NCI-H1436 treated with DMSO at 0.1 percent for 48 hours (cell line): ENCODE results near the gene C2CD4D.
"Not testable (repeated sequence)": the region's sequence is repeated elsewhere in the genome, so short reads cannot be mapped to it uniquely, and the experiment has no call there.

ENCODE experiments used
- DNase-seq: peaks from one replicate; lab custom pipeline; 2025; lab: John Stamatoyannopoulos, UW

The C2CD4D gene

DNA sequence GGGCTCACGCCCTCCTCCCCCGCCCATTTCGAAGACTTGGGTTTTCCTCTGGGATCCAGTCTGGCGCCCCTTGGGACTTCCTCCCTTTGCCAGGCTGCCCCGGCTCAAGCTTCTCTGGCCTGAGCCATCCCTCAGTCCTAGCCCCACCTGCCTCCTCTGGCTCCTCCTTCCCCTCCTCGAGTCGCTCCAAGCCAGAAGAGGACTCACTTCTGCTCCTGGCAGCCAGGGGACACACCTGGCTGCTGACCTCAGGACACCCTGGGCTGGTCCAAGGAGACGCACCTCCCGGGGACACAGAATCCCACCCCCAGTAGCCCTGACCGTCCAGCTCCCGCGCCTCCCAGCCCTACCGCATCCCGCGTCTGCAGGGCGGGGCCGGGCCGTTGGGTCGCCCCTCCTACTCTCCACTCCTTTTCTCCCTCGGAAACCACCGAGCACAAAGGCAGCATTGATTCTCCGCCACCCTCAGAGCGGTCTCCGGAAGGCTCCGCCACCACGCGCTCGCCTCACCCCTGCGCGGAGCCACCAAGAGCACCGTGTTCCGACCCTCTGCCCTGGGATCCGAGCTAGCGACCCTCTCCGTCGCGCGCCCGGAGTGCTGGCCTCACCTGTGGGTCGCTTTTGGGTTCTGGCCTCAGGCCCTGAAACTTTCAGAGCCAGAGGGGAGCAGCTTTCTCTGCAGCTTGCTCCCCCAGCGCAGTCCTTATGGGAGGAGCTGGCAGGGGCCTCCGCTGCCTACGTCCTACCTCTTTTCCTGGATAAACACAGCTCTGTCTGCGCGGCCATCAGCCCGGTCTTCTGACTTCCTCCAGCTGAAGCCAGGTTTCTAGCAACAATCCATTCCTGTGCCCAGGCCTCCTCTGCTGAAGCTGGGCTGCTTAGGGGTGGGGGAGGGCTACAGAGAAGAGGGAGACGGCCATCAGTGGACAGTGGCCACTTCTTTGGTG, at the start of gene C2CD4D:
C2CD4D (minus strand) TSS at position 364 of the 947 bp plus-strand sequence. CDS start 831 bp downstream, outside the sequence.
- peak; percentile 50 for DNase-seq

- no peak for DNase-seq
These were observed 49.5 kb upstream of the C2CD4D start for GRCh38 chr1:151888972-151889570.

DNA sequence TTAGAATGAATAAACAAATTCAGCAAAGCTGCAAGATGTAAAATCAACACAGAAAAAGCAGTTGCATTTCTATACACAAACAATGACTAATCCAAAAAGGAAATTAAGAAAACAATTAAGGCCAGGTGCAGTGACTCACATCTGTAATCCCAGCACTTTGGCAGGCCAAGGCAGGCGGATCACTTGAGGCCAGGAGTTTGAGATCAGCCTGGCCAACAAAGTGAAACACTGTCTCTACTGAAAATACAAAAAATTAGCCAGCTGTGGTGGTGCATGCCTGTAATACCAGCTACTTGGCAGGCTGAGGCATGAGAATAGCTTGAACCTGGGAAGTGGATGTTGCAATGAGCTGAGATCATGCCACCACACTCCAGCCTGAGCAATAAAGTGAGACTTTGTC, 47.4 kb upstream of the C2CD4D start:
- DNase-seq, result no peak

- no peak for DNase-seq
These were observed 45.9 kb upstream of the C2CD4D start for GRCh38 chr1:151885479-151885878.

- not testable (repeated sequence) for DNase-seq
These were observed 45.3 kb upstream of the C2CD4D start for GRCh38 chr1:151884879-151885278.

DNA sequence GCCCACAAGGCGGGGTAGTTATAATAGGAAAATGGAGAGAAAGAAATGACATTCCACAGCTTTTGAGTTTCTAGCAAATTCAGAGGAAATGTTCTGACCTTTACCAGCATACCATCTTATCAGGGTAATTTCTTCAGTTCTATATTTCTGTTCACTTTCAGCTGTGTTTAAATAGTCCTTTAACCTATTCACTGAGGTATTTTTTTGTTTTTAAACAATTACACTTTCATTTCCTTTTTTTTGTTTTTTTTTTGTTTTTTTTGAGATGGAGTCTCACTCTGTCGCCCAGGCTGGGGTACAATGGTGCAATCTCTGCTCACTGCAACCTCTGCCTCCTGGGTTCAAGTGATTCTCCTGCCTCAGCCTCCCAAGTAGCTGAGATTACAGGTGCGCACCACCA, 44.8 kb upstream of the C2CD4D start:
- DNase-seq, result not testable (repeated sequence)

GRCh38 chr1:151883898-151884297, 44.3 kb upstream of the C2CD4D start:
- DNase-seq, result not testable (repeated sequence)

DNA sequence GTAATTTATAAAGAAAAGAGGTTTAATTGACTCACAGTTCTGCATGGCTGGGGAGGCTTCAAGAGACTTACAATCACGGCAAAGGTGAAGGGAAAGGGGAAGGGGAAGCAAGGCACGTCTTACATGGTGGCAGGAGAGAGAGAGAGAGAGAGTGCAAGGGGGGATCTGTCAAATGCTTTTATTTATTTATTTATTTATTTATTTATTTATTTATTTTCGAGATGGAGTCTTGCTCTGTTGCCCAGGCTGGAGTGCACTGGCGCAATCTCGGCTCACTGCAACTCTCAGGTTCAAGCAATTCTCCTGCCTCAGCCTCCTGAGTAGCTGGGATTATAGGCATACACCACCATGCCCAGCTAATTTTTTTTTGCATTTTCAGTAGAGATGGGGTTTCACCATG, 43.3 kb upstream of the C2CD4D start:
- DNase-seq, result not testable (repeated sequence)

DNA sequence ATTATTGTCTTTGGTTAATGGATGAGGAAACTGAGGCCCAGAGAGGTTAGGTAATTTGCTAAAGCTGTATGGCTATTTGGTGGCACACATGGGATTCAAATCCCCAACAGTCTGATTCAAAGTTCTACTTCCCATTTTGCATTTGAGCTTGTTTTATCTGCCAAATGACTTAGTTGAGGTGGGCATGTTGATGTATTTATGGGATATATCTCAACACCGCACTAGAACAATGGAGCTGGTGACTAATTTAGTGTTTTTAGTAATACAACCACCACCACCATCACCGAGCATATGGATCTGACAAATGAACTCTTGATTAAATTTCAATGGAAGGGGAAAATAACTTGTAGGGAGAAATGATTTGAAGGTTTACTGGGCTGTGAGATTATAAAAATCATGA, 42.8 kb upstream of the C2CD4D start:
- no peak for DNase-seq

DNA sequence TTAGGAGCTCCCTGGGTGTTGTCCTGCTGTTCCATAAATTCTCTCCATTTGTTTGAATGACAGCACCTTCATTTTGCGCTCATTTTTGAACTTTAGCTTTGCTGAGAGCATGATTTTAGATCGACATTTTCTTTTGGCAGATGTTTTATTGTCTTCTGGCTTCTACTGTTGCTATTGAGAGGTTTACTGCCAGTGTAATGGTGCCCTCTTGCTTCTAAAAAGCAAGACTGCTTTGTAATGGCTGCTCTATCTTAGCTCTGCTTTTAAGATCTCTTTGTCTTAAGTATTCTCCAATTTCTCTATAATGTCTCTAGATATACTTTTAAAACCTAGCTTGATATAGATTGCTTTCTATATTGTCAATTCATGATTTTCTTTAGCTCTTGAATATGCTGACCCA, 41.9 kb upstream of the C2CD4D start:
- no peak for DNase-seq

DNA sequence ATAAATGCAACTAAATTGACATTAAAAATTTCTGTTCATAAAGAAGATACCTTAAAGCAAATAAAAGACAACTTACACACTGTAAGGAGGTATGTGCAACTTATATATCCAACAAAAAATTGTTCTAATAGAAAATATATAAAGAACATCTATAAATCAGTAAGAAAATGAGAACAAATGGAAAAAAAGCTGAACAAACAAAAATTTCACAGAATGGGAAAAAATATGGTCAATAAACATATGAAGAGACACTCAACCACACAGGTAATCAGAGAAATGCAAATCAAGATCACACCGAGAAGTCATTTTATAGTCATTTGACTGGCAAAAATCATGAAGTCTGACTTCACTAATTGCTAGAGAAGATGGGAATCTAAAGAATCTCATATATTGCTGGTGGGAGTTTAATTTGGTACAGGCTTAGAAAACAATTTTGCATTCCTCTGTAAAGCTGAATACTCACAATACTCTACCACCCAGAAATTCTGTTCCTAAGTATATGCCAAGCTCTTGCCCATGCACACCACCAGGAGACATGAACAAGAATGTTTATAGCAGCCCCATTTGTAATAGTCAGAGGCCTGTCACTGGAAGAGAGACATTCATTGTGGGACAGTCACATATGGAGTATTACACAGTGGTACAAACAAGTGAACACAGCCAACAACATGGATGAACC, 35.9 kb upstream of the C2CD4D start:
- DNase-seq, result no peak

GRCh38 chr1:151872776-151873175, 33.2 kb upstream of the C2CD4D start:
- DNase-seq, result not testable (repeated sequence)

DNA sequence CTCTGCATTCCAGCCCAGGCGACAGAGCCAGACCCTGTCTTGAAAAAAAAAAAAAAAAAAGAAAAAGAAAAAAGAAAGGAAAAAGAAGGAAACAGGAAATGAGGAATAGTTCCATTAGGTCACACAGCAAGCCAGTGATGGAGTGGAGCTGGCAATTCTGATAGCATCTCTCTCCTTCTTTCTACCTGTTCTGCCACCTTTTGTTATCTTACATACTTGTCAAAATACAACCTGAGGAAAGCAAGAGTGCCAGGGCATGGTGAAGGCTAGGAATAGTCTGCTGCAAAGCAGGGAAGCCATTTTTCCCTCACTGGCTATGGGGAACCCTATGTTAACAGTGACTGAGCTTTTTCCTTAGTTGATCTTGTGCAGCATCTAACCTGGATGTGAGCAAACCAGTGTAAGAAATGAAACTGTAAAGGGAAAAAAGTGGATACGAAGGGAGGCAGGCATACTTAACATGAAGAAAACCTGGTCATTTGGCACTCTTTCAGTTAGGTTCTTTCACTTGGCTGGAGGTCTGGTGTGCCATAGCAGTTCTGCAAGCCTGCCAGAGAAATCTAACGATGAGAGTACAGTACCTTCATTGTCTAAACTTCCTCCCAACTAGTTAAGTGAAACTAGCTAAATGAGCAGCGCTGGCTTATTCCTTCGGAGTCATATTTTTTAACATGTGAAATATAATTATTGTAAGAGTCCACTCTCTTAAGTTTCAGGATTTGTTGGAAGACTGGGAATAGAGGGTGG, 31.8 kb upstream of the C2CD4D start:
- no peak for DNase-seq

- DNase-seq, result no peak
These were observed 28.9 kb upstream of the C2CD4D start for GRCh38 chr1:151868486-151868885.

- DNase-seq, result no peak
These were observed 28.3 kb upstream of the C2CD4D start for GRCh38 chr1:151867765-151868411.

GRCh38 chr1:151867321-151867720, 27.7 kb upstream of the C2CD4D start:
- no peak for DNase-seq

- no peak for DNase-seq
These were observed 24.8 kb upstream of the C2CD4D start for GRCh38 chr1:151864411-151864810.

GRCh38 chr1:151862604-151863003, 23.0 kb upstream of the C2CD4D start:
- no peak for DNase-seq

- no peak for DNase-seq
These were observed 21.0 kb upstream of the C2CD4D start for GRCh38 chr1:151860504-151861187.

DNA sequence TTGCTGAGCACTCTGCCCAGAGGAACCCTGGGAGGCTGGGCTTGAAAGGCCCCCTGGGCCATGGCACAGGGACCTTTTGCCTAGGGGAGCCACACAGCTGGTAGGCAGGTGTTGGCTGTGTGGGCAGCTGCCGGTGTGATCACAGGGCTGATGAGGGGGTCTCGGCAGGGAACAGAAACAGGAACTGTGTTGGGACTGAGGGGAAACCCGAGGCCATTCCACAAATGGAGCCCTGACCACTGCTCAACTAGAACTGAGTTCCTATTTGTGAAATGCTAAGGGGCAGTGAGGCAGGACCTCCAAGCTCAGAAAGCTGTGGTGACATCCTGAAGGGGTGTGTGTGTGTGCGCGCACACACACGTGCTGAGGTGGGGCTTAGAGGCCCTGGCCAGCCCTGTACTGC, 20.3 kb upstream of the C2CD4D start:
- no peak for DNase-seq
